Dendritic cell treated with granulocyte-macrophage colony-stimulating factor and Interleukin-4, amounts not matched to agents 40 ng/mL and 50 ng/mL, for 4 days (primary cell): ENCODE results near the gene SYNE3.

Source experiments
- H3K27ac Mint-ChIP-seq: one replicate; pipeline ENCODE4 v1.8.0; 2022; ENCODE audit warnings: mild to moderate bottlenecking, mixed read lengths
- H3K27me3 Mint-ChIP-seq: one replicate; pipeline ENCODE4 v1.8.0; 2022; ENCODE audit warnings: mild to moderate bottlenecking, mixed read lengths
- H3K36me3 Mint-ChIP-seq: one replicate; pipeline ENCODE4 v1.8.0; 2022; ENCODE audit warnings: low read depth, mixed read lengths
- H3K4me1 Mint-ChIP-seq: one replicate; pipeline ENCODE4 v1.8.0; 2022; ENCODE audit warnings: low read depth, mixed read lengths
- H3K4me3 Mint-ChIP-seq: one replicate; pipeline ENCODE4 v1.8.0; 2022; ENCODE audit warnings: mild to moderate bottlenecking, moderate library complexity, mixed read lengths
- H3K9me3 Mint-ChIP-seq: one replicate; pipeline ENCODE4 v1.8.0; 2022; ENCODE audit warnings: mixed read lengths
- intact Hi-C: fragments of 100-400 bp; cut with micrococcal nuclease; formaldehyde crosslinking; loops from one replicate; pipeline ENCODE4 v1.15.0; 2022

Gene SYNE3

DNA sequence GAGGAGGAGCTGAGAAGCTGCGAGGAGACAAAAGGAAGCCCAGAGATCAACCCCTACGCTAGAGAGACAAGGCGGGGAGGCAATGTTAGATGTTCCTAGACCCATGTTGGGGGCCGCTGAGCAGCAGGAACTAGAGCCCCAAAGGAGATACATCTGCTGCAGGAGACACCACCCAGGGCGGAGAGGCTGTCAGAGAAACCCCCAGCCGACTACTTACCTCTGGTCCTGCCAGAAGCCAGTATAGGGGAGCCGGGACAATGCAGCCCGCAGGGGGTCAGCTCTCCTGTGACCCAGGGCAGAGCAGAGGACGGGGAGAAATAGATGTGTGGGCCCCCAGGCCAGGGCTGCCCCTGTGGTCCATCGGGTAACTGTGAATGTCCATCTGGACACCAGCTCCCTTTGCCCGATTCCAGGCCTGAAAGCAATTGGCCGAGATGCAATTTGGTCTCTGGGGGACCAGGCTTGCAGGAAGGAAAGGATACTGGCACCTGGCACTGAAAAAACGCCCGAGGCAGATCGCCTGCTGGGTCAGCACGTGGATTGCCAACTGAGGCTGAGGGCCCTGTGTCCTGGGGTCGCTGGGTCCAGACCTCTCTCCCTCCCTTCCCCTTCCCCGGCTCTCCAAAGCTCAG, 34.9 kb downstream of the SYNE3 start:
- Mint-ChIP-seq H3K27ac (peak overlapping the region; percentile 71), H3K4me1 (peaks cover 64% of the 10 kb centered on the region), H3K36me3 (peaks cover 75% of the 10 kb centered on the region), H3K4me3 (no peak overlapping the region), H3K27me3 (no peaks in the 10 kb centered on the region), H3K9me3 (no peaks in the 10 kb centered on the region)
- intact Hi-C loops: loop anchor here (5.0 kb wide), 1 partner anchor 46 kb away; no protein-coding TSS in a partner anchor

DNA sequence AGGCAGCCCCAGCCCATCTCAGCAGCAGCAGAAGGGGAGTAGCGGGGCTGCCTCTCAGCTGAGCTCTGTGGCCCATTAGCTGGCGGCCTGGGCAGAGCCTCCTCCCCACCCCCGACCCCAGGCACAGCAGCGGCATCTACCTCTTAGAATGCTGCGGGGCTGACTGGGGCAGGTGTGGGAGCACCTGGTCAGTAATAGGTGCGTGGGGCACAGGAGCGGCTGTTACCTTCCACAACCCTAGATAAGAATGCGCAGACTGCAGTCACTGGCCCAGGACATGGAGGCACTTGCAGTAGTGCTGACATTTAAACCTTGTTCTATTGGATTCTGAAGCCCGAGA, 35.6 kb downstream of the SYNE3 start:
- Mint-ChIP-seq H3K9me3 (no peaks in the 10 kb centered on the region), H3K27ac (peak overlapping the region; percentile 71), H3K4me3 (no peak overlapping the region), H3K4me1 (peaks cover 57% of the 10 kb centered on the region), H3K36me3 (peaks cover 76% of the 10 kb centered on the region), H3K27me3 (no peaks in the 10 kb centered on the region)
- intact Hi-C loops: loop anchor here (5.0 kb wide), 1 partner anchor 46 kb away; no protein-coding TSS in a partner anchor

DNA sequence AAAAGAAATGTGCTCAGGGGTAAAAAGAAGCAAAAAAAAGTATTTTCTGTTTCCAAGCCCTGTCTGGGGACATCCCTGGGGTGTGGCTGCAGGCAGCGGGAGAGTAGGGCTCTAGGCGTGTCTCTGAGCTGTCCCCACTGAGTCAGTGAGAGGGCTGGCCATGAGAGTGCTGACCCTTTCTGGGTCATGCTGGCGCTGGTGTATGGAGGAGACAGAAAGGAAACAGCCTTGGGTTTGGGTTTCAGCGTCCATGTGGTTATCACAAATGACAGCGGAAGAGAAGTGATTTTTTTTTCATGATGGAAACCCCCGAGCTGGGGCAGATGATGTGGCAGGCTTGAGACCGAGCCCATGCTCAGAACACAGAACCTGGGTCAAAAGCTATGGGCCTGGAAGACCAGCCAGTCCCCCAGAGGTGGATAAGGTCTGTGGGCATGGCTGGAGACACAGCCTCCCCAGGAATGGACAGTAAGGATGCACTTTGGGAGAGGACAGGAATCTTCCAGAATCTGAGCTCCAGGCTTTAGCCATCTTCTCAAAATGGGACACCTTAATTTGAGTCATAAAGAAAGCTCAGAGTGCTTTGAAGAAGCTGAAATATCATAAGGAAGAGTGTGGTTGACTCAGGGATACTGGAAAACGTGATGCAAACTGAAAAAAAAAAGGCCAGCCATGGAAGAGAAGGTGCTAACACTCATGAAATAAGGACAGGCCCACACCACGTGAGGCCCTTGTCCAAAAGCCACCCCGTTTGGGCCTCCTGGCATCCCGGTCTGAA, 36.2 kb downstream of the SYNE3 start:
- peak overlapping the region; percentile 71 for H3K27ac Mint-ChIP-seq
- H3K36me3 Mint-ChIP-seq: peaks cover 76% of the 10 kb centered on the region
- no peaks in the 10 kb centered on the region for H3K9me3 Mint-ChIP-seq
- intact Hi-C loops: loop anchor here (5.0 kb wide), 1 partner anchor 47 kb away; no protein-coding TSS in a partner anchor
- H3K27me3 Mint-ChIP-seq: no peaks in the 10 kb centered on the region
- H3K4me3 Mint-ChIP-seq: no peak overlapping the region
- peaks cover 51% of the 10 kb centered on the region for H3K4me1 Mint-ChIP-seq

DNA sequence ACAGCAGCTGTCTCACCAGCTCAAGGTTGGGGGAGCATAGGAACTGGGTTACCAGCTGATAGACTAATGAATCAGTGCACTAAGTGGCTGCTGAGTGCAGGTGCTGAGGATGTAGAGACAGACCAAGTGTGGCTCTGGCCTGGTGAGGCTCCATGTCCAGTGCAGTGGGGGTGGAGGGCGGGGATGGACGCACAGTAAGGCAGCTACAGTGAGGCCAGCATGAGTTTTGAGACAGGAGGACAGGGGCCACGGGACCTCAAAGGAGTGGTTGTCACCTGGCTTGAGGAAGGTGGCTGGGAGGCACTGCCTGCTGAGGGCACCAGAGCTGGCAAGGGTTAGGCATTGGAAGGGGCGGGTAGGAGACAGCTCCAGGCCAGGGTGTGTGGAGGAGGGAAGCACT, 37.0 kb downstream of the SYNE3 start:
- Mint-ChIP-seq H3K4me3 (no peak overlapping the region), H3K27ac (peak overlapping the region; percentile 71), H3K4me1 (peaks cover 47% of the 10 kb centered on the region), H3K9me3 (no peaks in the 10 kb centered on the region), H3K36me3 (peaks cover 76% of the 10 kb centered on the region), H3K27me3 (no peaks in the 10 kb centered on the region)
- intact Hi-C loops: no loop called here

DNA sequence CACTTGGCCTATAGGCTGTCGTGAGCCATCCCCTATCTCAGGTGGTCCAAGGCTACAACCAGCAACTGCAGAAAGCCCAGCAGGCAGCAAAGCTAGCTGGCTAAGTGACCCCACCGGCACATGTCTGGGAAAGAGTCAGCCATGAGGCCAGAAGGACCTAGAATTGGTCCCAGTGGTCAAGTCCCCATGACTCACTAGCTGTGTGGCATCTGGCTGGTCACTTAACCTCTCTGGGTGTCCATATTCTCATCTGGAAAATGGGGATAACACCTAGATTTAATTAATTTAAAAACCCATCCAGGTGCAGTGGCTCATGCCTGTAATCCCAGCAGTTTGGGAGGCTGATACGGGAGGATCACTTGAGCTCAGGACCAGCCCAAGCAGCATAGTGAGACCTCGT, 37.6 kb downstream of the SYNE3 start:
- no peaks in the 10 kb centered on the region for H3K27me3 Mint-ChIP-seq
- intact Hi-C loops: no loop called here
- H3K9me3 Mint-ChIP-seq: no peaks in the 10 kb centered on the region
- H3K4me3 Mint-ChIP-seq: no peak overlapping the region
- H3K27ac Mint-ChIP-seq: no peak overlapping the region
- peaks cover 76% of the 10 kb centered on the region for H3K36me3 Mint-ChIP-seq
- peaks cover 41% of the 10 kb centered on the region for H3K4me1 Mint-ChIP-seq

DNA sequence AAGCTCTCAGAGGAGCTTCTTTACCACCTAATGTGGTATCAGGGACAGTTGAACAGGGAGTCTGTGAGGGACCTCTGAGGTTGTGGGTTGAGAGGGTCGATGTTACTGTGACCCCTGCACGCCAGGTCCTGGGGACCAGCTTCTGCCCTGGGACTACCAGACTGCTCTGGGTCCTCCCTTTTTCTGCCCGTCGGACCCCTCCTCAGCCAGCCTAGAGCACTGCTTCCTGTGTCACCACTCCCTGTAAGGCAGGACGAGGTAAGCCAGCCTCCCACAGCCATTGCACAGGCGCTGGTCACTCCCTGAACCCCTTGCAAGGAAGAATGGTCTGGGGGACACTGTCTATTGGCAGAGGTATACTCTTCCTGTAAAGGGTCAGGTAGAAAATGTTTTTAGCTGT, 38.1 kb downstream of the SYNE3 start:
- no peak overlapping the region for H3K4me3 Mint-ChIP-seq
- H3K36me3 Mint-ChIP-seq: peaks cover 80% of the 10 kb centered on the region
- H3K9me3 Mint-ChIP-seq: no peaks in the 10 kb centered on the region
- H3K27me3 Mint-ChIP-seq: no peaks in the 10 kb centered on the region
- no peak overlapping the region for H3K27ac Mint-ChIP-seq
- peaks cover 36% of the 10 kb centered on the region for H3K4me1 Mint-ChIP-seq
- intact Hi-C loops: no loop called here

DNA sequence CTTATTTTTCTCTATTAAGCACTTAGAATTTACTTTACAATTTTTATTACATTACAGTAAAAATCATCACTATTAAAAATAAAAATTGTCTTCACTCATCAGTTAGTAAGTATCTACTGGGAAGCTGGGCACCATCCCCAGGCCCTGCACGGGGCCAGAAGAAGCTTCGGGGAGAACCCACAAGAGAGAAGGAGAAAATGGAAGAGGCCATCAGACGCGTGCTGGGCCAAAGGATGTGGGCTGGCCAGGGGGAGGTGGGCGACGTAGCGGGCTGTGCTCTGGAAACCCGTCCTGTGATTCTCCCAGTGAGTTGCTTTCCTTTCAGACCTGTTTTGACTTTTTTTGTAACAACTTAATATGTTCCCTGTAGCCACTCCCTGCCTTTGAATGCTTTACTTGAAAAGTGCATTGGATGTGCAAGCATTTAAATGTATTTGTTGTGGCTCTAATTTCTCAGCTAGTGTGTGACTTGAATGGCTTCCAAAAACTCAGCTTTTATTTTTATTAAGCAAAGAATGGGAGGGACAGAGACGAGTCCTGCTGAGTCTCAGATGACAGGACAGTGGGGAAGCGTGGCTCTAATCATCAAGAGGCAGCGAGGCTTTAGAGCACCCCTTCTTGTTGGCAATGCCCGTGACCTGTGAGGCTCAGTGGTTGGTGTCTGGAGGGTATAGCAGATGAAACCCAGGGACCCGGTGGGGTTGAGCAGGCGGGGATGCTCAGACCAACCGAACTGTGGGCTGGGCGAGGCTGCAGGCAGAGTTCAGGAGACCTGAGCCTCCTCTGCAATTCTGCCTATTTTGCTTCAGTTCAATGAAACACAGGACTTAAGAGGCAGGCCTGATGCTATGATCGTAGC, 38.8 kb downstream of the SYNE3 start:
- intact Hi-C loops: no loop called here
- peaks cover 29% of the 10 kb centered on the region for H3K4me1 Mint-ChIP-seq
- no peak overlapping the region for H3K27ac Mint-ChIP-seq
- H3K9me3 Mint-ChIP-seq: no peaks in the 10 kb centered on the region
- no peak overlapping the region for H3K4me3 Mint-ChIP-seq
- H3K27me3 Mint-ChIP-seq: no peaks in the 10 kb centered on the region
- peaks cover 86% of the 10 kb centered on the region for H3K36me3 Mint-ChIP-seq

DNA sequence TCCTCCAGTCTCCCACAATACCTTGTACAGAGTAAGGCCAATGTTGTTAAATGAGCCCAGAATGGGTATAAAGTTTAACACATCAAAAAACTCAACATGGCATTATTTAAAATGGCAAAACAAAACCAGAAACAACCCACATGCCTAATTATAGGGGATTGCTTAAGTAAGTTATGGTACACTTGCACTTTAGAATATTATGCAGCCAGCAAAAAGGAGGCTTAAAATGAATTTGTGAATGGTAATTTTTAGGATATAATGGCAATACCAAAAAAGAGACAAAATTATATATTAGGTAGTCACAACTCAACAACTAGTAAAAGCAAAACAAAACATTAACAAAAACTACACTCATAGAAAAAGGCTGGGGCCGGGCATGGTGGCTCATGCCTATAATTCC, 39.7 kb downstream of the SYNE3 start:
- no peaks in the 10 kb centered on the region for H3K27me3 Mint-ChIP-seq
- no peak overlapping the region for H3K4me3 Mint-ChIP-seq
- peaks cover 93% of the 10 kb centered on the region for H3K36me3 Mint-ChIP-seq
- intact Hi-C loops: no loop called here
- H3K27ac Mint-ChIP-seq: no peak overlapping the region
- H3K9me3 Mint-ChIP-seq: no peaks in the 10 kb centered on the region
- peaks cover 24% of the 10 kb centered on the region for H3K4me1 Mint-ChIP-seq

DNA sequence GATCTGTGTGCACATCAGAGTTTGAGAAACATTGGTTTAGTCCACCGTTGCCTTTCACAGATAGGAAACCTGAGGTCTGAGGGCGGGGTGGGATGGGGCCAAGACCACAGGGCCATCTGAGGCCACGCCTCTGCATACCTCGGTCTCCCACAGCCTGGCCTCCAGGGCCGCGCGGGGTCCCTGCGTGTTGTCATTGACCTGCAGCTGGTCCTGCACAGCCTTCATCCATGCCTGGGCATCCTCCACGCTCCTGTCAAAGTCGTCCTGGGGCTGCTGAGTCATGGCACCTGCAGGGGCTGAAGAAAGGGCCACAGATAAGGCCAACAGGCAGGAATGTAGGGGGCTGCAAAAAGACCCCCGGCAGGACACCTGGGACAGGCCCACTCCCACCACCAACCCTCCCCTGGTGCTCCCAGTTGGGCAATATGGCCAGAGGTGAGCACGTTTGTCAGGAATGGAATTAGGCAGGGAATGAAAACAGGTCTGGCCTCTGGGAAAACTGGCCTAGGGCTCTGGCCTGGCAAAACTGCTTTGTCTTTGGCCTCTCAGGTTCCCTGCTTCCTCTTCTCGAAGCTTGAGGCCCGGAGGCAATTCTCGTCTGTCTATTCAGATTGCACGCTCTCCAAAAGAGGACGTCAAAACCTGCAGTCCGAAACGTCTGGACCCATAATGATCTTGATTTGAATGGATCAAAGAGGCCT, 40.8 kb downstream of the SYNE3 start:
- Mint-ChIP-seq H3K27ac (no peak overlapping the region), H3K4me1 (peaks cover 14% of the 10 kb centered on the region), H3K9me3 (no peaks in the 10 kb centered on the region), H3K27me3 (no peaks in the 10 kb centered on the region), H3K36me3 (peaks cover 93% of the 10 kb centered on the region), H3K4me3 (no peak overlapping the region)
- intact Hi-C loops: no loop called here

DNA sequence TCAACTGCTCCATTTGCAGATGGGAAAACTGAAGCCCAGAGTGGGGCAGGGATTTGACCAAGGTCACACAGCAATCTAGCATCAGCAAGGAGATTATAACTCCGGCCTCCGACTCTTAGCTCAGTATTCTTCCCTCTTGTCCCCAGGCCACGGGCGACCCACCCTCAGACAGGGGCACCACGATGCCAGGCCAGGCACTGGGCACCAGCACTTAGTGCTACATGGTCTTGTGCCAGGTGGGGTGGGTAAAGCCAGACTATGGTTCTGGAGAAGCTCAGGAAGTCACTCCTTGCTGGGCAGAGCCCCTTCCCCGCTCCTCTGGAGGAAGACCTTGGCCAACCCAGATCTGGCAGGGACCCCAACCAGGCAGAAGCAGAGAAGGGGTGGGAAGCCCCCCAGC, 41.5 kb downstream of the SYNE3 start:
- Mint-ChIP-seq H3K9me3 (no peaks in the 10 kb centered on the region), H3K4me3 (no peak overlapping the region), H3K27me3 (no peaks in the 10 kb centered on the region), H3K27ac (no peak overlapping the region), H3K4me1 (peaks cover 6% of the 10 kb centered on the region), H3K36me3 (peaks cover 93% of the 10 kb centered on the region)
- intact Hi-C loops: no loop called here

DNA sequence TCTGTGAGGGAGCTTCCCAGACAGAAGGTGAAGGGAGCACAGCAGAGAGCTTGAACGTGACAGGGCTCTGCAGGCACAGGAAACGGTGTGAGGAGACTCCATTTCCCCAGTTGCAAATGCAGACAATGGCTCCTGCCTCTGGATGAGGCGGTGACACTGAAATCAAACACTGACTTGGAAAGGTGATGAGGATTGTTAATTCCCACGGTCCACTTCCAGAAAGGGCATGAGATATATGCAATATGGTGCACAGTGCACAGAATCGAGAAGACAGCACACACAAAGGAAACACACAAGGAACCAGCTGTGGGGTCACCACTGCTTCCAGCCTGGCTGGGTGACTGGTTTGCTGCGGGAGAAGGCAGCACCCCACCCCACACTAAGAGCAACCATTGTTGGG, 42.0 kb downstream of the SYNE3 start:
- Mint-ChIP-seq H3K4me3 (no peak overlapping the region), H3K27me3 (no peaks in the 10 kb centered on the region), H3K27ac (peak overlapping the region; percentile 21), H3K36me3 (peaks cover 93% of the 10 kb centered on the region), H3K9me3 (no peaks in the 10 kb centered on the region), H3K4me1 (peaks cover 2% of the 10 kb centered on the region)
- intact Hi-C loops: no loop called here

DNA sequence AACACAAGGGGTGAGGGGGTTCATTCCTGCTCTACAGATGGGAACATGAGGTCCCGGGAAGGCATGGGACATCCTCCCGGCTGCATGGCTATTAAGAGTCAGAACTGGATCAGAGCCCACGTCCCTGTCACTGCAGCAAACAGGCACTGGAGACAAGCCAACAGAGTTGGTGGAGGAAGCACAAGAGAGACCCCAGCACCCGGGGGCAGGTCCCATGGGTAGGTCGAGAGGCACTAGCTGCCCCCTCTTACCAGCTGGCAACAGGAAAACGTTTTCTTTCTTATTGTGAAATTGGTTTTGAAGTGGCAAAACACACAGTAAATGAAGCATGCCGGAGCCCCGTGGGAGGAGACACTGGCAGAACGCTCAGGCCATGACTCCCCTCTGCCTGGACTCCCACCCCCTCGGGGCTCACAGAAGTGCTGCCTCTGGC, 43.6 kb downstream of the SYNE3 start:
- Mint-ChIP-seq H3K4me1 (no peaks in the 10 kb centered on the region), H3K36me3 (peaks cover 90% of the 10 kb centered on the region), H3K4me3 (no peak overlapping the region), H3K27me3 (no peaks in the 10 kb centered on the region), H3K9me3 (no peaks in the 10 kb centered on the region), H3K27ac (peak overlapping the region; percentile 15)
- intact Hi-C loops: no loop called here

DNA sequence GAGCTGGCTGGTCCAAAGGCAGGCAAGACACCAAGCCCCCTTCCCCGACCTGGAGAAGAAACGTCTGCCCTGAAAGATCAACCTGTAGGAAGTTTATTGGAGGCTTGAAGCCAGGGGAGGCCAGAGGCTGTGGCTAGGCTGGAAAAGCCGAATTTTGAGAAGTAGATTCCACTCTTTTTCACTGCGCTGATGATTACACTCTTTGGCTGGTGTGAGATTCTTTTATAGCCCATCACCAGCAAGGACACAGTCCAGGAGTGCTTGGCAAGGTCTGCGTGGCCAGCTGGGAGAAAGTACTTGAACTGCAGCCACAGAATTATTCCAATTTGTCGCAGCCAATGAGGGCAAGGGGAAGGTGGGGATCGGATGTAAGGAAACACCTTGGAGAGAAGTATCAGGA, 45.0 kb downstream of the SYNE3 start:
- Mint-ChIP-seq H3K27me3 (no peaks in the 10 kb centered on the region), H3K27ac (no peak overlapping the region), H3K4me3 (no peak overlapping the region), H3K4me1 (no peaks in the 10 kb centered on the region), H3K9me3 (no peaks in the 10 kb centered on the region), H3K36me3 (peaks cover 95% of the 10 kb centered on the region)
- intact Hi-C loops: no loop called here
